OCI-LY7 (cell line): ENCODE data around the gene BTG2.

Experiments used
- CTCF ChIP-seq: fragments of 200-600 bp; sonication (generic); conservative IDR thresholded peaks from 2 replicates; pipeline ENCODE4 v1.5.1; 2014; ENCODE audit warnings: mild to moderate bottlenecking, antibody characterized with exemption, low read length, moderate library complexity, mixed read lengths
- EZH2phosphoT487 ChIP-seq: fragments of 200-600 bp; sonication (generic); IDR thresholded peaks from 2 replicates; pipeline ENCODE4 v1.6.1; 2018; ENCODE audit warnings: low read depth, borderline replicate concordance, mild to moderate bottlenecking, mixed run types, antibody characterized with exemption, low read length, moderate library complexity, mixed read lengths

- peak; percentile 95 for TF ChIP-seq CTCF
- no peak for TF ChIP-seq EZH2phosphoT487
Observed at GRCh38 chr1:203268901-203269653, 36.2 kb upstream of the BTG2 start.
